GM12878 (cell line): Measurements from ENCODE around the gene CUEDC1.

Source experiments
- BRCA1 ChIP-seq: IDR thresholded peaks from 2 replicates; pipeline ENCODE4 v1.6.1; 2011; ENCODE audit warnings: low read depth, low read length, improper control_type of control experiment
- CBX5 ChIP-seq: sonication (generic); IDR thresholded peaks from 2 replicates; pipeline ENCODE4 v1.6.1; 2016; ENCODE audit warnings: low read depth, moderate library complexity, mild to moderate bottlenecking, inconsistent platforms
- CTCF ChIP-seq, 3 experiments: IDR thresholded peaks in 2 of 3; conservative IDR thresholded peaks in 1 of 3; 2 replicates each; pipeline ENCODE4 v1.5.1; 2011; ENCODE audit warnings: low read depth in 3 of 3, low read length in 3 of 3, mild to moderate bottlenecking in 3 of 3, control low read depth in 2 of 3, moderate library complexity in 2 of 3, inconsistent platforms in 1 of 3, mixed read lengths in 1 of 3; ENCODE audit not compliant: control insufficient read depth in 2 of 3, insufficient read depth in 1 of 3; ENCODE audit errors: extremely low read depth in 1 of 3
- EZH2 ChIP-seq: IDR thresholded peaks from 2 replicates; pipeline ENCODE4 v1.6.1; 2012; ENCODE audit warnings: low read depth, mild to moderate bottlenecking, control low read depth, inconsistent platforms, low read length, borderline replicate concordance; ENCODE audit not compliant: control insufficient read depth
- FOS ChIP-seq: IDR thresholded peaks from 3 replicates; pipeline ENCODE4 v1.6.1; 2011; ENCODE audit warnings: borderline replicate concordance; ENCODE audit not compliant: insufficient read length; ENCODE audit errors: extremely low read depth
- HDAC2 ChIP-seq: fragments of 200-600 bp; sonication (generic); IDR thresholded peaks from 2 replicates; pipeline ENCODE4 v1.6.1; 2017
- IKZF1 ChIP-seq: fragments of 450-650 bp; conservative IDR thresholded peaks from 2 replicates; pipeline ENCODE4 v1.6.1; 2017; ENCODE audit warnings: antibody characterized with exemption, mild to moderate bottlenecking
- JUNB ChIP-seq: IDR thresholded peaks from 2 replicates; pipeline ENCODE4 v1.6.1; 2016; ENCODE audit warnings: antibody characterized with exemption, mild to moderate bottlenecking
- MYC ChIP-seq: IDR thresholded peaks from 2 replicates; pipeline ENCODE4 v1.6.1; 2011; ENCODE audit warnings: mild to moderate bottlenecking, low read length, moderate library complexity, inconsistent platforms; ENCODE audit not compliant: insufficient read depth, insufficient replicate concordance, insufficient read length, severe bottlenecking
- POLR2A ChIP-seq: IDR thresholded peaks from 2 replicates; pipeline ENCODE4 v1.6.1; 2011; ENCODE audit warnings: low read depth, mild to moderate bottlenecking, low read length
- RFX5 ChIP-seq: IDR thresholded peaks from 2 replicates; pipeline ENCODE4 v1.6.1; 2011; ENCODE audit warnings: low read depth, low read length, improper control_type of control experiment
- USF2 ChIP-seq: IDR thresholded peaks from 2 replicates; pipeline ENCODE4 v1.6.1; 2011; ENCODE audit warnings: low read depth, low read length, improper control_type of control experiment, borderline replicate concordance
- ZNF24 ChIP-seq: fragments of 450-650 bp; IDR thresholded peaks from 2 replicates; pipeline ENCODE4 v1.6.1; 2017; ENCODE audit warnings: antibody characterized with exemption, mild to moderate bottlenecking
- ZNF274 ChIP-seq: IDR thresholded peaks from one replicate; pipeline ENCODE4 v1.8.0; 2011; ENCODE audit not compliant: insufficient read length, insufficient read depth

GRCh38 chr17:57928928-57929327 lies 26.3 kb downstream of the CUEDC1 start:
- TF ChIP-seq ZNF274 (no peak), POLR2A (no peak), RFX5 (no peak), FOS (no peak), CTCF (IDR thresholded peaks at IDR 0.05 in 2 of 3, conservative IDR thresholded peaks at IDR 0.05 in 1 of 3; ENCODE audit: control insufficient read depth in 2 of 3, extremely low read depth in 1 of 3, insufficient read depth in 1 of 3, low read depth in 3 of 3, low read length in 3 of 3) (no peak), MYC (no peak), USF2 (no peak), IKZF1 (no peak), HDAC2 (no peak), EZH2 (no peak), JUNB (no peak), ZNF24 (no peak), BRCA1 (no peak), CBX5 (no peak)
